NCI-H1092 treated with DMSO at 0.1 percent for 48 hours (cell line): ENCODE measurements around the gene FAT1.

Source experiments
- DNase-seq: peaks from one replicate; lab custom pipeline; 2025; lab: John Stamatoyannopoulos, UW

The FAT1 gene

GRCh38 chr4:186725469-186726425 lies 2.1 kb upstream of the FAT1 start:
- DNase-seq, result peak; percentile 62

- peak; percentile 19 for DNase-seq
Measured at GRCh38 chr4:186724864-186725468, 1.3 kb upstream of the FAT1 start.

- no peak for DNase-seq
Measured at GRCh38 chr4:186724058-186724863, 605 bp upstream of the FAT1 start.

GRCh38 chr4:186722796-186723291 lies 812 bp downstream of the FAT1 start:
- no peak for DNase-seq

- DNase-seq, result no peak
Measured at GRCh38 chr4:186719925-186720694, 3.5 kb downstream of the FAT1 start.

- DNase-seq, result no peak
Measured at GRCh38 chr4:186717556-186717955, 6.1 kb downstream of the FAT1 start.

- DNase-seq, result no peak
Measured at GRCh38 chr4:186715077-186715476, 8.6 kb downstream of the FAT1 start.

- no peak for DNase-seq
Measured at GRCh38 chr4:186714006-186714675, 9.5 kb downstream of the FAT1 start.

GRCh38 chr4:186712690-186713089 lies 11.0 kb downstream of the FAT1 start:
- DNase-seq, result no peak

- DNase-seq, result no peak
Measured at GRCh38 chr4:186710521-186711119, 13.0 kb downstream of the FAT1 start.

GRCh38 chr4:186709517-186709916 lies 14.1 kb downstream of the FAT1 start:
- DNase-seq, result no peak

GRCh38 chr4:186708554-186708953 lies 15.1 kb downstream of the FAT1 start:
- DNase-seq, result no peak

GRCh38 chr4:186707996-186708395 lies 15.7 kb downstream of the FAT1 start:
- DNase-seq, result no peak

GRCh38 chr4:186707574-186707973 lies 16.1 kb downstream of the FAT1 start:
- no peak for DNase-seq

- DNase-seq, result no peak
Measured at GRCh38 chr4:186704057-186704456, 19.6 kb downstream of the FAT1 start.

GRCh38 chr4:186703510-186703909 lies 20.1 kb downstream of the FAT1 start:
- DNase-seq, result no peak

GRCh38 chr4:186702940-186703339 lies 20.7 kb downstream of the FAT1 start:
- DNase-seq, result no peak

- DNase-seq, result no peak
Measured at GRCh38 chr4:186702297-186702696, 21.4 kb downstream of the FAT1 start.

GRCh38 chr4:186701788-186702187 lies 21.9 kb downstream of the FAT1 start:
- DNase-seq, result no peak

- peak; percentile 23 for DNase-seq
Measured at GRCh38 chr4:186701273-186701672, 22.4 kb downstream of the FAT1 start.

- DNase-seq, result no peak
Measured at GRCh38 chr4:186700746-186701145, 22.9 kb downstream of the FAT1 start.
